ENCODE data around the gene LYL1. TPM values are rescaled to one million over a fixed set of nuclear protein-coding genes. Genes with fewer than 3 reads are reported as not detected.
"Not testable (repeated sequence)": the region's sequence is repeated elsewhere in the genome, so short reads cannot be mapped to it uniquely, and the experiment has no call there.

LYL1 gene
- total RNA-seq (10 to 100 TPM in 1 of 2 donors, 1 to 10 TPM in 1; 6.9 to 17.9 TPM), total RNA-seq (12.0 to 20.5 reads per million in 2 donors)

- H3K9me3 ChIP-seq (ENCODE audit: control insufficient read depth, low read length, poor library complexity, severe bottlenecking) = no peaks in the 10 kb centered on the region
- DNase-seq = peak in 1 of 3 donors; percentile 36
- peak; percentile 16 for ATAC-seq
- Mint-ChIP-seq H3K27me3 (no peaks in the 10 kb centered on the region), H3K36me3 (ENCODE audit: low read depth) (no peaks in the 10 kb centered on the region), H3K4me1 (peaks cover 29% of the 10 kb centered on the region), H3K4me3 (peak within 1 kb of the TSS; percentile 86), H3K27ac (peak within 1 kb of the TSS; percentile 78)
Measured at GRCh38 chr19:13102666-13103580, at the start of gene LYL1. Gene LYL1, minus strand, starts transcription at chr19:13102858. Its CDS starts 1,687 bp downstream, at chr19:13101171.

GRCh38 chr19:13151605-13152355 is 49.1 kb upstream of the LYL1 start:
- ATAC-seq (peak; percentile 58), DNase-seq (peak; percentile 90 to 93 (median 92))
- H3K9me3 ChIP-seq (ENCODE audit: control insufficient read depth, low read length, poor library complexity, severe bottlenecking) = peaks cover 4% of the 10 kb centered on the region
- Mint-ChIP-seq H3K4me3 (peak overlapping the region; percentile 93), H3K4me1 (peaks cover 50% of the 10 kb centered on the region), H3K36me3 (ENCODE audit: low read depth) (peaks cover 8% of the 10 kb centered on the region), H3K27me3 (no peaks in the 10 kb centered on the region), H3K27ac (peak overlapping the region; percentile 97)

GRCh38 chr19:13150931-13151604 is 48.4 kb upstream of the LYL1 start:
- peaks cover 4% of the 10 kb centered on the region for H3K9me3 ChIP-seq (ENCODE audit: control insufficient read depth, low read length, poor library complexity, severe bottlenecking)
- peak overlapping the region; percentile 97 for H3K27ac Mint-ChIP-seq
- ATAC-seq (peak; percentile 7), DNase-seq (no peak)
- H3K36me3 Mint-ChIP-seq (ENCODE audit: low read depth) = peaks cover 8% of the 10 kb centered on the region
- H3K4me3 Mint-ChIP-seq = peak overlapping the region; percentile 93
- no peaks in the 10 kb centered on the region for H3K27me3 Mint-ChIP-seq
- peaks cover 42% of the 10 kb centered on the region for H3K4me1 Mint-ChIP-seq

GRCh38 chr19:13150187-13150930 is 47.7 kb upstream of the LYL1 start, which contains the start of the genes IER2 and STX10:
Gene IER2, plus strand, starts transcription at chr19:13150411. Its CDS starts 2,776 bp downstream, at chr19:13153187.
Gene STX10, minus strand, starts transcription at chr19:13150375. Its CDS starts 202 bp downstream, at chr19:13150173.
- DNase-seq = peak; percentile 85 to 88 (median 88)
- Mint-ChIP-seq H3K4me3 (peak within 1 kb of the TSS; percentile 93), H3K27ac (peak within 1 kb of the TSS; percentile 97), H3K4me1 (peaks cover 40% of the 10 kb centered on the region), H3K36me3 (ENCODE audit: low read depth) (peaks cover 8% of the 10 kb centered on the region), H3K27me3 (no peaks in the 10 kb centered on the region)
- peaks cover 4% of the 10 kb centered on the region for H3K9me3 ChIP-seq (ENCODE audit: control insufficient read depth, low read length, poor library complexity, severe bottlenecking)
- peak; percentile 64 for ATAC-seq

- peaks cover 4% of the 10 kb centered on the region for H3K9me3 ChIP-seq (ENCODE audit: control insufficient read depth, low read length, poor library complexity, severe bottlenecking)
- DNase-seq (no peak), ATAC-seq (peak; percentile 1)
- Mint-ChIP-seq H3K4me3 (peak overlapping the region; percentile 93), H3K27me3 (no peaks in the 10 kb centered on the region), H3K36me3 (ENCODE audit: low read depth) (peaks cover 8% of the 10 kb centered on the region), H3K4me1 (peaks cover 40% of the 10 kb centered on the region), H3K27ac (peak overlapping the region; percentile 97)
Measured at GRCh38 chr19:13149628-13150186, 47.0 kb upstream of the LYL1 start.

- H3K27ac Mint-ChIP-seq = peak overlapping the region; percentile 97
- peaks cover 36% of the 10 kb centered on the region for H3K4me1 Mint-ChIP-seq
- not testable (repeated sequence) for ATAC-seq; H3K27me3 Mint-ChIP-seq; DNase-seq; H3K9me3 ChIP-seq (ENCODE audit: control insufficient read depth, low read length, poor library complexity, severe bottlenecking); H3K36me3 Mint-ChIP-seq (ENCODE audit: low read depth)
- peak overlapping the region; percentile 93 for H3K4me3 Mint-ChIP-seq
Measured at GRCh38 chr19:13149173-13149627, 46.5 kb upstream of the LYL1 start.

GRCh38 chr19:13146763-13147563 is 44.3 kb upstream of the LYL1 start:
- Mint-ChIP-seq H3K27me3 (no peaks in the 10 kb centered on the region), H3K4me3 (no peak overlapping the region), H3K36me3 (ENCODE audit: low read depth) (no peaks in the 10 kb centered on the region), H3K27ac (no peak overlapping the region), H3K4me1 (peaks cover 26% of the 10 kb centered on the region)
- ATAC-seq (no peak), DNase-seq (no peak)
- H3K9me3 ChIP-seq (ENCODE audit: control insufficient read depth, low read length, poor library complexity, severe bottlenecking) = no peaks in the 10 kb centered on the region

GRCh38 chr19:13139633-13140311 is 37.1 kb upstream of the LYL1 start:
- Mint-ChIP-seq H3K27ac (no peak overlapping the region), H3K36me3 (ENCODE audit: low read depth) (peaks cover 2% of the 10 kb centered on the region), H3K4me3 (no peak overlapping the region), H3K27me3 (no peaks in the 10 kb centered on the region), H3K4me1 (peaks cover 4% of the 10 kb centered on the region)
- ATAC-seq (no peak), DNase-seq (no peak)
- H3K9me3 ChIP-seq (ENCODE audit: control insufficient read depth, low read length, poor library complexity, severe bottlenecking) = no peaks in the 10 kb centered on the region

GRCh38 chr19:13138916-13139198 is 36.2 kb upstream of the LYL1 start:
- no peak overlapping the region for H3K4me3 Mint-ChIP-seq
- no peak overlapping the region for H3K27ac Mint-ChIP-seq
- no peaks in the 10 kb centered on the region for H3K27me3 Mint-ChIP-seq
- ATAC-seq (no peak), DNase-seq (no peak)
- no peaks in the 10 kb centered on the region for H3K9me3 ChIP-seq (ENCODE audit: control insufficient read depth, low read length, poor library complexity, severe bottlenecking)
- H3K36me3 Mint-ChIP-seq (ENCODE audit: low read depth) = peaks cover 2% of the 10 kb centered on the region
- peaks cover 6% of the 10 kb centered on the region for H3K4me1 Mint-ChIP-seq

- Mint-ChIP-seq H3K27ac (no peak overlapping the region), H3K4me3 (no peak overlapping the region), H3K27me3 (no peaks in the 10 kb centered on the region), H3K36me3 (ENCODE audit: low read depth) (peaks cover 2% of the 10 kb centered on the region), H3K4me1 (peaks cover 8% of the 10 kb centered on the region)
- ATAC-seq = no peak
- H3K9me3 ChIP-seq (ENCODE audit: control insufficient read depth, low read length, poor library complexity, severe bottlenecking) = no peaks in the 10 kb centered on the region
- DNase-seq = no peak
Measured at GRCh38 chr19:13138171-13138915, 35.7 kb upstream of the LYL1 start.
